ENCODE measurements around the gene ARHGAP15.

Gene ARHGAP15

GRCh38 chr2:143734507-143734906, 605.3 kb downstream of the ARHGAP15 start:
- FAIRE-seq: no peak
- DNase-seq (ENCODE audit: insufficient read length, low spot score): no peak
- no peak for TF ChIP-seq CTCF (IDR thresholded peaks at IDR 0.05; ENCODE audit: insufficient read depth, missing control alignments)

- DNase-seq (ENCODE audit: insufficient read length, low spot score) (no peak), FAIRE-seq (no peak)
- TF ChIP-seq CTCF (IDR thresholded peaks at IDR 0.05; ENCODE audit: insufficient read depth, missing control alignments): no peak
Measured at GRCh38 chr2:143736904-143737303, 607.7 kb downstream of the ARHGAP15 start.

- FAIRE-seq (no peak), DNase-seq (ENCODE audit: insufficient read length, low spot score) (no peak)
- no peak for TF ChIP-seq CTCF (IDR thresholded peaks at IDR 0.05; ENCODE audit: insufficient read depth, missing control alignments)
Measured at GRCh38 chr2:143740431-143740830, 611.2 kb downstream of the ARHGAP15 start.

GRCh38 chr2:143741205-143741604, 612.0 kb downstream of the ARHGAP15 start:
- no peak for TF ChIP-seq CTCF (IDR thresholded peaks at IDR 0.05; ENCODE audit: insufficient read depth, missing control alignments)
- no peak for DNase-seq (ENCODE audit: insufficient read length, low spot score)
- no peak for FAIRE-seq

GRCh38 chr2:143742581-143742980, 613.4 kb downstream of the ARHGAP15 start:
- no peak for TF ChIP-seq CTCF (IDR thresholded peaks at IDR 0.05; ENCODE audit: insufficient read depth, missing control alignments)
- no peak for FAIRE-seq
- no peak for DNase-seq (ENCODE audit: insufficient read length, low spot score)

- no peak for TF ChIP-seq CTCF (IDR thresholded peaks at IDR 0.05; ENCODE audit: insufficient read depth, missing control alignments)
- DNase-seq (ENCODE audit: insufficient read length, low spot score): no peak
- FAIRE-seq: no peak
Measured at GRCh38 chr2:143744114-143744513, 614.9 kb downstream of the ARHGAP15 start.

- no peak for TF ChIP-seq CTCF (IDR thresholded peaks at IDR 0.05; ENCODE audit: insufficient read depth, missing control alignments)
- DNase-seq (ENCODE audit: insufficient read length, low spot score) (no peak), FAIRE-seq (no peak)
Measured at GRCh38 chr2:143745060-143745459, 615.8 kb downstream of the ARHGAP15 start.
